GM19193 (cell line): ENCODE measurements around the gene IGFBPL1.

Source experiments
- POLR2A ChIP-seq: IDR thresholded peaks from 4 replicates; pipeline ENCODE4 v1.6.1; 2011; ENCODE audit not compliant: insufficient read depth, insufficient read length; ENCODE audit errors: extremely low read depth

IGFBPL1 gene

GRCh38 chr9:38436708-38437107 lies 12.5 kb upstream of the IGFBPL1 start:
- TF ChIP-seq POLR2A = no peak

GRCh38 chr9:38435521-38435920 lies 11.3 kb upstream of the IGFBPL1 start:
- no peak for TF ChIP-seq POLR2A

- TF ChIP-seq POLR2A = no peak
These were observed 10.6 kb upstream of the IGFBPL1 start for GRCh38 chr9:38434853-38435252.

DNA sequence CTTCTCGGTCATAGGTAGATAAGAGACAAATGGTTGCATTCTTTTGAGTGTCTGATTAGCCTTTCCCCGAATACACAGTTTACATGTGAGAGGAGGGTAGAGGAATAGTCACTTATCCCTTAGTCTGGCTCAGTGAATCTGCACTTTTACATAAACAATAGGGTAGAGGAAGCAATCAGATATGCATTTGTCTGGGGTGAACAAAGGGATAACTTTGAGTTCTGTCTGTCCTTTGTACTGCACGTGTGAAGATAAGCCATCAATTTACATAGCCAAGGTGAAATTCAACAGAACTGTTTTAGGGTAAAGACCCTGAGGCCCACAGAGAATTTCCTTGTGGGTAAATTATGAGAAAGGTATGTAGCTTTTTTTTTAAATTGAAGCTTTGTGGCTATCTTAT lies 10.1 kb upstream of the IGFBPL1 start:
- no peak for TF ChIP-seq POLR2A

DNA sequence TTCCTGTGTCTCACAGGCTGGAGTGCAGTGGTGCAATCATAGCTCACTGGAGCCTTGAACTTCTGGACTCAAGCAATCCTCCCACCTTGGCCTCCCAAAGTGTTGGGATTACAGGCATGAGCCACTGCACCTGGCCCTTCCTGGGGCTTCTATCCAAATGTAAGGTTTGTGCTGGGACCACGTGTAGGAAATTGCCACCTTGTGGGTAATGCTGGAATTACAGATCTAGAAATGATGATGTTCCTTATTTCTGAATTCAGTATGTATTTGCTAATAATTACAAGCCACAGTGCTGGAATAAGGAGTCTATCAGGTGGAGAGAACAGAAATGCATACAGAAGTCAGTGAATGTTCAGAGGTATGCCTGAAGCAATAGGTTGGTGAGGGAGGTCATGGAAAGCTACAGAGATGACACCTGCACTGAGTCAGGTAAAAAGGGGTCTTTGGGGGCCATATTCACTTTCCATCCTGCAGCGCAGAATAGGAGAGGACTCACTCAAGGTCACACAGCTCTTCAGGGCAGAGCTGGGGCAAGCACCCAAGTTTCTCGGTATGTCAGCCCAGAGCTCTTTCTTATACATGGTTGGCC lies 8.8 kb upstream of the IGFBPL1 start:
- no peak for TF ChIP-seq POLR2A

DNA sequence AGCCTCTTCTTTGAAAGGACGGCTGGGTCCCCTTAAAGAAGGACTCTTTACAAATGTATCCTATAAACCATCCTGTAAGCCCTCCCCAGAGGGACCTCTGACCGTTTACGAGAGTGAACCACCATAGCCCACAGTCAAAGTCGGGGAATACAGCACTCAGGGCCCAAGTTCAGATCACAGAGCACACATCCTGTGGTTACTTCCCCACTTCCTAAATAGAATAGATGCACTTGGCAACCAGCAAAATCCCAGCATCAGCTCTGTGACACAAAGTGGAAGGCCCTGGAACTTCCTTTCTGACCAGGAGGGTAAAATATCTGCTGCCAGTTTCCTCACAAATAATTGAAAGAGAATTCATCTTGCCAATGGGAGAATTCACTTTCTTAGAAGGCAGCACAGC lies 6.9 kb upstream of the IGFBPL1 start:
- TF ChIP-seq POLR2A = no peak

DNA sequence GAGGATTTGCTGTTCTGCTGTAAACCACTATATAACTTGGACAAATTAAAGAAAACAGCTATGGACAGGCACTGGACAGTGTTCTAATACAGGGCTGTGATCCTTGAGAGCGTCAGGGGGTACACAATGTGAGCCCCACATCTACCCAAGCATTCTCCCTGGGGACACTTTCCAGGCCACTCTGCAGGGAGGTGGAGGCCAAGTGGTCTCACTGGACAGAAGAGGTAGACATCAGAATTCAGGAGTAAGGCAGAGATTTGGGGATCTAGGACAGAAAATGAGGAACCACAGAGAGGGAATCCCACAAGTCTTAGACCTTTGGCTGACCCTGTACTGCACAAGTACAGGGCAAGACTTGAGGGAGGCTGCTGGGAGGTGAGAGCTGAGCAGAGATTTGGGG lies 3.8 kb upstream of the IGFBPL1 start:
- TF ChIP-seq POLR2A = no peak

GRCh38 chr9:38424918-38425317 lies 664 bp upstream of the IGFBPL1 start:
- no peak for TF ChIP-seq POLR2A

DNA sequence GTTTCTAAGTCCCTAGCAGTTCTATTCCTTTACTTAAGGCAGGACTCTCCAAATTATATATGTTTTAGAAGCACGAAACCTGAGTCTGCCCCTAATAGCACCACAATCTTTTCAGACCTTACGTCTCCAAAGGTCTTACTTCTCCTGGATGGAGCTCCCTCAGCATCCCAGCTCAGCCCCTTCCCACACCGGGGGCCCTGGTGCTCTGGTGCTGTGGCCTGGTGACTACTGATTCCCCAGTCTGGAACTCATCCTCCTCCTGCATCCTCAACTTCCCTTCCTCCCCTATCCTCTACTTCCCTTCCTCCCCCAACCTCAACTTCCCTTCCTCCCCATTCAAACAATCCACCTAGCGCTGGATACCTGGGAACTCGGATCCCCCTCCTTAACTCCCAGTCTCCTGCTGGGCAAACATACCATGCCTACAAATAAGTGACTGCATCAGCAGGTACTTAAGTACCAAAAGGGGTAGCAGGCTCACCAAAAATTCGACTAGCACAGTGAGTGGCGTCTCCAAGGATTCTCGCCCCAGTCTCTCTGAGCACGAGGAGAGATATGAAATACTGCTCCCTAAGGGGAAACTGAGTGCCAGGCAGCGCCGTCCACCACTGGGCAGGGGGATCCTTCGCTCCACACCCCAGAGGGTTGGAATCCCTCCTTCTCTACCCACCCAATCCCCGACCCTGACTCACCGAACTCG lies 831 bp downstream of the IGFBPL1 start:
- TF ChIP-seq POLR2A = no peak

DNA sequence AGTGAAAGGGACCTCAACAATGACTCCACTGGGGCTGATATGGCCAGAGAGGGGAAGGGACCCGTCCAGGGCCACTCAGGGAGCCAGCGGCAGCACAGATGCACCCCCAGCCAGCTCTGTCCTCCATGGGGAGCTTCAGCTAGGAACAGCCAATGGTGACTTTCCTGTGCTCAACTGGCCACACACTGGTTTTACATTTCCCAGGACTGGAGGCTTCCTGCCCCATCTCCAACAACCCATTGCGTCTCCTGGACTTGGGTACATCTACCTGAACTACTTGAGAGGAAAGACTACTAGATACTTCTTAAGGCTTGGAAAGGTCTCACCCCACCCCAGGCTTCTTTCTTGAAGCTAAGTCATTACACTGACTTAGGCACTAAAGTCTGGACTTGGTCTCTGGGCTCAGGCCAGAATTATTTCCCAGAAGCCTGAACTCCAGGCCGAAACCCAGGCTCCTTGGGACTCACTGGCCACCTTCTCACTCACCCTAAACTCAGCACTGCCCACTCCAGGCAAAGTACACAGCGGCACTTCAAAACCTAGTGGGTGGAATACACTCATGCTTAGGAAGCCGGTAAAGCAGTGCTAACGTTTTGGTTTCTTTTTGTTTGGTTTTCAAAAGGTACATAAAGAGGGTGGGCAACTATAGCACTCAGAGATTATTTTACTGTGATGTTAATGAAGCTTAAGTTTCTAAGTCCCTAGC lies 1.5 kb downstream of the IGFBPL1 start:
- TF ChIP-seq POLR2A = no peak

- TF ChIP-seq POLR2A = no peak
These were observed 2.6 kb downstream of the IGFBPL1 start for GRCh38 chr9:38421498-38422211.

DNA sequence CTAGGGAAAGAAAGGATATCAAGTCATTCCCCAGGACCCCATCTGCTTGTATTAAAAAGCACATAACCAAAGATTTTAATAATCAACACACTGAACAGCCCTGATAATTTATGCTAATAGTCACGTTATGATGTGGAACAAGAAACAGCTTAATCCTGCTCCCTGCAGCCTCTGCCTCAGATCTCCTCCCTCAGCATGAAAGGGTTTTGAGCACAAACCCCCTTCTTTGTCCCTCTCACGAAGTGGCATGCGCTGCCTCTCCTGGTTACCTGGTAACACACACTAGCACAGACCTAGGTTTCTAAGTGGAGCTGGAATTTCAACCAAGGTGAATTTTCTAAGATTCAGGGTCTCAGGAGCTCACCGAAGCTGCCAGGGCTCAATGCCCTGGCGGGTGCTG lies 5.1 kb downstream of the IGFBPL1 start:
- no peak for TF ChIP-seq POLR2A

DNA sequence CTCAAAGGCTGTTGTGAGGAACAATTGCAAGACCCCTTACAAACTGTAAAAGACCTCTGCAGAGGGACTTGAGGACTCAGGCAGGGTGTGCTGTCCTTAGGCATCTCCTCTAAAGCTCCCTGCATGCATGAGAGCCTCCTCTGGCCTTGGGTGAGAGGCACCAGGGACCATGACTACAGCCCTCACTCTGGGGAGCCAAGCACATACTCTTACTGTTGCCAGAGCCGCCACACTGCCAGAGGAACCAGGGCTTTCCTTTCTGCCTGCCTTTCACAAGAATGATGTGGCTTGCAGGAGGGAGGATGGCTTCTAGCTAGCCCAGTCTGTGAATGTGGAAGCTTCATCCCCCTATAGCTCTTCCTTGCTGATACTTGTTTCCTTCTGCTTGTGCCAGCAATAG lies 5.9 kb downstream of the IGFBPL1 start:
- no peak for TF ChIP-seq POLR2A

DNA sequence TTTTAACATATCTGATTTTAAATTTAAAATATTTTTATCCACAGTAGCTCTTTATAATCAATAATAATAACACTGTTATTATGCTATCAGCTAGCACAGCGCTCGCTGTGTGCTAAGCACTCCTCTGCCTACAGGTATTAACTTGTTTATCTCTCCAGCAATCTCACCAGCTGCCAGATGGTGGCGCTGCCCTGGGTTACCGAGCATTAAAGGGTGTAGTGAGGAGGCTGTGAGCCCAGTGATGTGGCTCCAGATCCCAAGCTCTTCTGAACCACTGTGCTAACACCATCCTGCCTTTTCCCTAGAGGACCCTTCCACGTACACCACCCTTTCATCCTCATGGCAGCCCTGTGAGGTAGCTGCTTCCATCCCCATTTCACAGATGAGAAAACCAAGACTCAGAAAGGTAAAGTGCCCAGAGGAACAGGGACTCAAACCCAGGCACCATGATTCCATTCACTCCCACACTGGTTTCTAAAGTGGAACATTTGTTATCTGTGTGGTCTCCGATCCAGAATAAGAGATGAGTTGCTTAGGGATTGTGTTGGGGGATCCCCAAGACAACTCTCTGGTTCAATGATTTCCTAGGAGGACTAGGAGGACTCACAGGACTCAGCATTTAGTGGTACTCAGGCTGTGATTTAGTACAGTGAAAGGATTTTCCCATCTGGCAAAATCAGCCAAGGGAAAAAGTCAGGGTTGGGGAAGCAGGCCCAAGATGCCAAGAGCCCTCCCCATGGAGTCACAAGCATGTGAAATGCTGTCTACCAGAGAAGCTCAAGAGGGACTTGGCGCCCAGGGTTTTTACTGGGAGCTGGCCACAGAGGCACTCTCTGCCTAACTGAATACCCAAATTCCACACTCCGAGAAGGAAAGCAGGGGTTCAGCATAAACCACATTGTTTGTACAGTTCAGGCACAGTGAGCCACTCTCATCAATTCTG lies 7.0 kb downstream of the IGFBPL1 start:
- TF ChIP-seq POLR2A = no peak
